ENCODE measurements around the gene DHX58.

DHX58 gene

DNA sequence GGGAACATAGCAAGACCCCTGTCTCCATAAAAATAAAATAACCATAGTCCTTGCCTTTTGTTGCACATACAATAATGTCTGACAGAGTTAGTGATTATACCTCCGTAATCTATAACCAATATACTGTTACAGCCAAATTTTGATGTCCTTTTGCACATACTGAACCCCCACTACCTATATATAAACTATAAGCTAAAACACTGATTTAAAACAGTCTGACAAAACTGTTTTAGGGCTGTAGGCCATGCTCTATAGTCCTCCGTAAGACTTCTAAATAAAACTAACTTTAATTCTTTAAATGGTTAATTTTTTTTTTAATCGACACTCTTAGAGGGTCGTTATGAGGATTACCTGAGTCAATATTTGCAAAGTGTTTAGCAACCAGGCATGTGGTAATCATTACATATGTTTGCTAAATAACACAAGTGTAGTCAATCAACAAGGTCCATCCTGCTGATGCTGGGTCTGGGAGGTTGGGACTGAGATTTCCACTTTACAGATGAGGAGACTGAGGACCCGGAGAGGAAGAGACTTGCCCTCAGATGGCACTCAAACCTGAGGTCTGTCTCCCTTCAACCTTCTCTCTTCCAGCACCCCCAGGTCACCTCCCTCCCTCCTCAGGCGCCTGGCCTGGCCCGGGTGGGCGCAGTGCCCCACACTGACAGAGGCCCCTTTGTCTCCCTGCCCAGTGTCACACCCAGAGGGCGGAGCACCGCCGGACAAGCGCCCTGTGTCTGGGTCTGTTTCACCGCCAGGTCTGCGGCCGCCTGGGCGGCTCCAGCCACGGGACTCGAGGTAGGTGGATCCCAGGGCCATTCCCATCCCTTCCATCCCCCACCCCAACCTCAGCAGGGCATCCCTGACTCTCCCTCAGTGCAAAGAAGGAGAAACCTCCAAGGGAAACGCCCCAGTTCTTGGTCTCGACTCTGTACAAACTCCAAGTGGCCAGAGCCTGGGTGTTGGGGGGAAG lies 24.5 kb downstream of the DHX58 start:
- Histone ChIP-seq H3K4me3 (ENCODE audit: low read depth, low read length) (no peak overlapping the region), H3K36me3 (ENCODE audit: control insufficient read depth, insufficient read depth, low read length) (no peaks in the 10 kb centered on the region), H3K4me1 (ENCODE audit: control insufficient read depth, insufficient read depth, low read length) (no peaks in the 10 kb centered on the region), H3K9me3 (ENCODE audit: control insufficient read depth, insufficient read depth, low read length) (no peaks in the 10 kb centered on the region), H3K9ac (ENCODE audit: low read depth, low read length) (no peak overlapping the region), H3K27me3 (ENCODE audit: control insufficient read depth, insufficient read depth, low read length) (no peaks in the 10 kb centered on the region)

- Histone ChIP-seq H3K27me3 (ENCODE audit: control insufficient read depth, insufficient read depth, low read length) (no peaks in the 10 kb centered on the region), H3K9ac (ENCODE audit: low read depth, low read length) (no peak overlapping the region), H3K9me3 (ENCODE audit: control insufficient read depth, insufficient read depth, low read length) (no peaks in the 10 kb centered on the region), H3K4me1 (ENCODE audit: control insufficient read depth, insufficient read depth, low read length) (no peaks in the 10 kb centered on the region), H3K4me3 (ENCODE audit: low read depth, low read length) (no peak overlapping the region), H3K36me3 (ENCODE audit: control insufficient read depth, insufficient read depth, low read length) (no peaks in the 10 kb centered on the region)
Observed at GRCh38 chr17:42087042-42087701, 25.3 kb downstream of the DHX58 start.

GRCh38 chr17:42081516-42082129 lies 30.9 kb downstream of the DHX58 start:
- no peaks in the 10 kb centered on the region for H3K27me3 ChIP-seq (ENCODE audit: control insufficient read depth, insufficient read depth, low read length)
- no peak overlapping the region for H3K9ac ChIP-seq (ENCODE audit: low read depth, low read length)
- H3K36me3 ChIP-seq (ENCODE audit: control insufficient read depth, insufficient read depth, low read length) = no peaks in the 10 kb centered on the region
- H3K9me3 ChIP-seq (ENCODE audit: control insufficient read depth, insufficient read depth, low read length) = no peaks in the 10 kb centered on the region
- H3K4me1 ChIP-seq (ENCODE audit: control insufficient read depth, insufficient read depth, low read length) = no peaks in the 10 kb centered on the region
- H3K4me3 ChIP-seq (ENCODE audit: low read depth, low read length) = no peak overlapping the region

DNA sequence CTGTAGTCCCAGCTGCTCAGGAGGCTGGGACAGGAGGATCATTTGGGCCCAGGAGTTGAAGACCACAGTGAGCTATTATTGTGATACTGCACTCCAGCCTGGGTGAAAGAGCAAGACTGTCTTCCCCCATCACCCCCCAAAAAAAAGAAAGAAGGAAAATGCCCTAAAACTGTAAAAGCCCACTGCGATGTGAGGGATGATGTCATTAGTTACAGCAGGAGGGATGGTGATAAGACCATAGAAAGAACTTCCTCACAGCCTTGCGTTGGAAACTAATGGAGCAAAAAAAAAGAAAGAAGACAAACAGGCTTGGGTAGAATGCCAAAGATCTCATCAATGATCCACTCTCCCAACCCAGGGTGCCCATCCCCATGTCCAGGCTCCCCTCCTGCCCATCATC lies 33.0 kb downstream of the DHX58 start:
- Histone ChIP-seq H3K4me3 (ENCODE audit: low read depth, low read length) (no peak overlapping the region), H3K9me3 (ENCODE audit: control insufficient read depth, insufficient read depth, low read length) (no peaks in the 10 kb centered on the region), H3K4me1 (ENCODE audit: control insufficient read depth, insufficient read depth, low read length) (no peaks in the 10 kb centered on the region), H3K36me3 (ENCODE audit: control insufficient read depth, insufficient read depth, low read length) (no peaks in the 10 kb centered on the region), H3K9ac (ENCODE audit: low read depth, low read length) (no peak overlapping the region), H3K27me3 (ENCODE audit: control insufficient read depth, insufficient read depth, low read length) (no peaks in the 10 kb centered on the region)

GRCh38 chr17:42078396-42079043 lies 34.0 kb downstream of the DHX58 start:
- H3K4me3 ChIP-seq (ENCODE audit: low read depth, low read length) = no peak overlapping the region
- H3K4me1 ChIP-seq (ENCODE audit: control insufficient read depth, insufficient read depth, low read length) = no peaks in the 10 kb centered on the region
- H3K9me3 ChIP-seq (ENCODE audit: control insufficient read depth, insufficient read depth, low read length) = no peaks in the 10 kb centered on the region
- no peaks in the 10 kb centered on the region for H3K36me3 ChIP-seq (ENCODE audit: control insufficient read depth, insufficient read depth, low read length)
- H3K9ac ChIP-seq (ENCODE audit: low read depth, low read length) = no peak overlapping the region
- H3K27me3 ChIP-seq (ENCODE audit: control insufficient read depth, insufficient read depth, low read length) = no peaks in the 10 kb centered on the region

DNA sequence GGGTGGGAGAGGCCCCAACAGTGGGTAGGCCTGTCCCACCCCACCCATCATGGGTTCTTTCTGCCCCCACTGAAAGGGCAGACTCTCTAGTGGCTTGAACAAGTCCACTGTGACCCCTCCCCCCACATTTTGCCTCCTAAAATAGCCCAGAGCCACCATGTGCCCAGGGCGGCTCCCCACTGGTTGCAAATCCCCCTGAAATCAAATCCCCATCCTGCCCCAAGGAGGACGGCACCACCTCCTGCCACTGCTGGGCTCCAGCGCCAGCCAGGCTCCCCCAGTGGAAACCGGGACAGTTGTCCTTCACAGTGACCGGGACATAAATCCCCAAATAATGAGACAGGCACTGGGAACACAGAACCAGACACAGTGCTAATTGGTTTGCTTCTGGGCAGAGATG lies 34.8 kb downstream of the DHX58 start:
- Histone ChIP-seq H3K36me3 (ENCODE audit: control insufficient read depth, insufficient read depth, low read length) (no peaks in the 10 kb centered on the region), H3K9me3 (ENCODE audit: control insufficient read depth, insufficient read depth, low read length) (no peaks in the 10 kb centered on the region), H3K4me3 (ENCODE audit: low read depth, low read length) (no peak overlapping the region), H3K9ac (ENCODE audit: low read depth, low read length) (no peak overlapping the region), H3K27me3 (ENCODE audit: control insufficient read depth, insufficient read depth, low read length) (peaks cover 5% of the 10 kb centered on the region), H3K4me1 (ENCODE audit: control insufficient read depth, insufficient read depth, low read length) (no peaks in the 10 kb centered on the region)

DNA sequence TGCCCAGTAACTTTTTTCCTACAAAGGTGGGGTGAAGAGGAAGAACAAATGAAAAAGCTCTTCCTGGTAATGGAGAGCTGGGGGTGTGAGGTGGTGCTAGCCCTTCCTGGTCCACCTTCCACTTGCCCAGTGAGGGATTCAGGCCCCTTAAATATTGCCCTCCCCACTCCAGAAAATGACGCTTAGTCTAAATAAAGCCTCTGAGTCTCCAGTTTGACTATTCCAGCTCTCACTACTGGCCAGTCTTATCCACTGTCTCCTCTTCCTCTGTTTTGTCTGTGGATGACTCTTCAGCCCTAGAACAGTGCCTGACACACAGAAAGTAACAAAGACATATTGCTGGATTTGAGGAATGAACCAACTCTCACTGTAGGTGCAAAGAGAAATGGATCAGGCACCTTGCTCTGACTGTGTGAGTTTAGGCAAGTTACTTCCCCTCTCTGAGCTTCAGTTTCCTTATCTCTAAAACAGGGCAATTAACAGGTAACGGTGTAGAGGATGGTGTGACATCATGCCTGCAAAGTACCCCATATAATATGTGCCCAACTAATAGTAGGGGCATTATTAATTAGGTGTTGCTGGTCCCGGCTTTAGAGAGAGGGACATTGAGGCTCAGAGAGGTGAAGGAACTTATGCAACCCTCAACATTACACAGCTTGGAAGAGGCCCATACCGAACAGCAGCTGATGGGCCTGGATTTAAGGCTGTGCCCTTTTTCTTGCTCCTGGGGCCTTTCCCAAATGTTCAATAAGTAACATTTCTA lies 35.5 kb downstream of the DHX58 start:
- no peak overlapping the region for H3K9ac ChIP-seq (ENCODE audit: low read depth, low read length)
- H3K4me1 ChIP-seq (ENCODE audit: control insufficient read depth, insufficient read depth, low read length) = no peaks in the 10 kb centered on the region
- peaks cover 5% of the 10 kb centered on the region for H3K27me3 ChIP-seq (ENCODE audit: control insufficient read depth, insufficient read depth, low read length)
- H3K9me3 ChIP-seq (ENCODE audit: control insufficient read depth, insufficient read depth, low read length) = no peaks in the 10 kb centered on the region
- H3K4me3 ChIP-seq (ENCODE audit: low read depth, low read length) = no peak overlapping the region
- no peaks in the 10 kb centered on the region for H3K36me3 ChIP-seq (ENCODE audit: control insufficient read depth, insufficient read depth, low read length)

DNA sequence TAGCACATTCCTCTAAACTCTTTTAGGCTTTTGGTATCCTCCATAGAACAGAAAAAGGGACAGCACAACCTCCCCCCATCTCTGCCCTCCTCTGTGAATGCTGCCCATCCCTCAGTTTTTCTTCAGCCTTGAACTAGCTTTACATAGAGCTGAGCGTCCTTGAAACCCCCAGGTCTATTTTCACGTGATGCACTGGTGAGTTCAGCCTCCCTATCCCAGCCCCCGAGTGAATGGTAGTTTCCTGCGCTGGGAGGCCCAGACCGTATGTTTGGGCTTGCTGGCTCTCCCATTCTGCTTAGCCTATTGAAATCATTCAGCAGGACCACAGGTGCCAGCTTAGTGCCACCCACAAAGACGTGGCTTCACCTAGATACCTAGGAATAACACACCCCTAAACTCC lies 36.7 kb downstream of the DHX58 start:
- H3K4me1 ChIP-seq (ENCODE audit: control insufficient read depth, insufficient read depth, low read length) = no peaks in the 10 kb centered on the region
- H3K9ac ChIP-seq (ENCODE audit: low read depth, low read length) = no peak overlapping the region
- H3K9me3 ChIP-seq (ENCODE audit: control insufficient read depth, insufficient read depth, low read length) = no peaks in the 10 kb centered on the region
- H3K36me3 ChIP-seq (ENCODE audit: control insufficient read depth, insufficient read depth, low read length) = no peaks in the 10 kb centered on the region
- no peak overlapping the region for H3K4me3 ChIP-seq (ENCODE audit: low read depth, low read length)
- peaks cover 8% of the 10 kb centered on the region for H3K27me3 ChIP-seq (ENCODE audit: control insufficient read depth, insufficient read depth, low read length)

- H3K36me3 ChIP-seq (ENCODE audit: control insufficient read depth, insufficient read depth, low read length) = no peaks in the 10 kb centered on the region
- H3K27me3 ChIP-seq (ENCODE audit: control insufficient read depth, insufficient read depth, low read length) = peaks cover 8% of the 10 kb centered on the region
- no peaks in the 10 kb centered on the region for H3K4me1 ChIP-seq (ENCODE audit: control insufficient read depth, insufficient read depth, low read length)
- H3K9me3 ChIP-seq (ENCODE audit: control insufficient read depth, insufficient read depth, low read length) = no peaks in the 10 kb centered on the region
- no peak overlapping the region for H3K9ac ChIP-seq (ENCODE audit: low read depth, low read length)
- peak overlapping the region; percentile 62 for H3K4me3 ChIP-seq (ENCODE audit: low read depth, low read length)
Observed at GRCh38 chr17:42072323-42073187, 40.0 kb downstream of the DHX58 start.

GRCh38 chr17:42071810-42072209 lies 40.7 kb downstream of the DHX58 start:
- no peaks in the 10 kb centered on the region for H3K36me3 ChIP-seq (ENCODE audit: control insufficient read depth, insufficient read depth, low read length)
- no peak overlapping the region for H3K9ac ChIP-seq (ENCODE audit: low read depth, low read length)
- H3K4me1 ChIP-seq (ENCODE audit: control insufficient read depth, insufficient read depth, low read length) = no peaks in the 10 kb centered on the region
- H3K9me3 ChIP-seq (ENCODE audit: control insufficient read depth, insufficient read depth, low read length) = no peaks in the 10 kb centered on the region
- peaks cover 8% of the 10 kb centered on the region for H3K27me3 ChIP-seq (ENCODE audit: control insufficient read depth, insufficient read depth, low read length)
- peak overlapping the region; percentile 62 for H3K4me3 ChIP-seq (ENCODE audit: low read depth, low read length)

Data from iPS-15b (cell line).